ENCODE results near the gene FBXW11.

DNA sequence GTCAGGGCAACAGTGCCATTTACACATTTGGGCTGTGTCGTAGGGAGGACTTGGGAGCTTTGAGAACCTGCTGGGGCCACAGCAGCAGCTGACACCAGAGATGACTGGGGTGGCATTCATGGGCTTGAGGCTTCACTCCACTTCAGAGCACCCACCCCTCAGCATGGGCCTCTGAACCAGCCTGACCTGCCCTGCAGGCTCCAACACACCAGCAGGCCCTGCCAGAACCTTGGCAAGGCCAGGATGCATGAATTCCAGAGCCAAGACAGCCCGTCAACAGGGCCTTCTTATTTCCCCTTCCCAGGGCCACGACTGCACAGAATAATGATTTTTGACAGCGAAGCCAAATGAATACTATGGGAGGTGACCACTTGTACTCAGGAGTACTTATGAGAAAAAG, 143.8 kb downstream of the FBXW11 start:
- TF ChIP-seq, protein P1, sequence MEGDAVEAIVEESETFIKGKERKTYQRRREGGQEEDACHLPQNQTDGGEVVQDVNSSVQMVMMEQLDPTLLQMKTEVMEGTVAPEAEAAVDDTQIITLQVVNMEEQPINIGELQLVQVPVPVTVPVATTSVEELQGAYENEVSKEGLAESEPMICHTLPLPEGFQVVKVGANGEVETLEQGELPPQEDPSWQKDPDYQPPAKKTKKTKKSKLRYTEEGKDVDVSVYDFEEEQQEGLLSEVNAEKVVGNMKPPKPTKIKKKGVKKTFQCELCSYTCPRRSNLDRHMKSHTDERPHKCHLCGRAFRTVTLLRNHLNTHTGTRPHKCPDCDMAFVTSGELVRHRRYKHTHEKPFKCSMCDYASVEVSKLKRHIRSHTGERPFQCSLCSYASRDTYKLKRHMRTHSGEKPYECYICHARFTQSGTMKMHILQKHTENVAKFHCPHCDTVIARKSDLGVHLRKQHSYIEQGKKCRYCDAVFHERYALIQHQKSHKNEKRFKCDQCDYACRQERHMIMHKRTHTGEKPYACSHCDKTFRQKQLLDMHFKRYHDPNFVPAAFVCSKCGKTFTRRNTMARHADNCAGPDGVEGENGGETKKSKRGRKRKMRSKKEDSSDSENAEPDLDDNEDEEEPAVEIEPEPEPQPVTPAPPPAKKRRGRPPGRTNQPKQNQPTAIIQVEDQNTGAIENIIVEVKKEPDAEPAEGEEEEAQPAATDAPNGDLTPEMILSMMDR (conservative IDR thresholded peaks at IDR 0.05 in 1 of 2, IDR thresholded peaks at IDR 0.05 in 1 of 2; ENCODE audit: extremely low read depth in 1 of 2, insufficient read depth in 1 of 2, low read depth in 1 of 2, low read length in 2 of 2), result no peak
- TF ChIP-seq EZH2 (IDR thresholded peaks at IDR 0.05; ENCODE audit: borderline replicate concordance, low read length), result no peak
